SU-DHL-6 (cell line): ENCODE data around the gene PLCB1.

ENCODE experiments used
- EZH2phosphoT487 ChIP-seq: fragments of 200-600 bp; sonication (generic), shearing (Covaris generic); conservative IDR thresholded peaks from 2 replicates; pipeline ENCODE4 v1.6.1; 2018; ENCODE audit warnings: mild to moderate bottlenecking, antibody characterized with exemption, low read length, moderate library complexity, mixed read lengths
- TF ChIP-seq, protein P1 (sequence below): fragments of 200-600 bp; sonication (generic); IDR thresholded peaks from one replicate; pipeline ENCODE4 v1.5.1; 2017; ENCODE audit warnings: antibody characterized with exemption, mild to moderate bottlenecking, low read length, moderate library complexity; ENCODE audit not compliant: insufficient read depth, poor library complexity, severe bottlenecking

DNA sequence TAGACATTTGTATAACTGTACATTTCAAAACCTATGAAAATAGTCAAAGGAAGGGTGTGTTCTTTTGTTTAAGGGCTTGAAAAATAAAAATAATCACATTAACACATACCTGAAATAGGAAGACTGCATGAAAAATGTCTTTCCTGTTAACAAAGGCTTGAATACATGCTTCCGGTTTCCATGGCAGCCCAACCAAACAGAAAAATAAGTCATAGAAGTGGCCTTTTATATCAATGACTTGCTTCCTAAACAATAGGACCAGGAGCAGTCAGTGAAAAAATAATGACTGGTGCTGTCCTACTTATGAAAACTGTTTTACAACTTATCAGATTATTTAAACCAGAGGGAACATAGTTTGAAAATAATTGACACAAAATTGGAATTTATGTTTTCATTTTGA is 524.3 kb downstream of the PLCB1 start:
- TF ChIP-seq, protein P1, sequence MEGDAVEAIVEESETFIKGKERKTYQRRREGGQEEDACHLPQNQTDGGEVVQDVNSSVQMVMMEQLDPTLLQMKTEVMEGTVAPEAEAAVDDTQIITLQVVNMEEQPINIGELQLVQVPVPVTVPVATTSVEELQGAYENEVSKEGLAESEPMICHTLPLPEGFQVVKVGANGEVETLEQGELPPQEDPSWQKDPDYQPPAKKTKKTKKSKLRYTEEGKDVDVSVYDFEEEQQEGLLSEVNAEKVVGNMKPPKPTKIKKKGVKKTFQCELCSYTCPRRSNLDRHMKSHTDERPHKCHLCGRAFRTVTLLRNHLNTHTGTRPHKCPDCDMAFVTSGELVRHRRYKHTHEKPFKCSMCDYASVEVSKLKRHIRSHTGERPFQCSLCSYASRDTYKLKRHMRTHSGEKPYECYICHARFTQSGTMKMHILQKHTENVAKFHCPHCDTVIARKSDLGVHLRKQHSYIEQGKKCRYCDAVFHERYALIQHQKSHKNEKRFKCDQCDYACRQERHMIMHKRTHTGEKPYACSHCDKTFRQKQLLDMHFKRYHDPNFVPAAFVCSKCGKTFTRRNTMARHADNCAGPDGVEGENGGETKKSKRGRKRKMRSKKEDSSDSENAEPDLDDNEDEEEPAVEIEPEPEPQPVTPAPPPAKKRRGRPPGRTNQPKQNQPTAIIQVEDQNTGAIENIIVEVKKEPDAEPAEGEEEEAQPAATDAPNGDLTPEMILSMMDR = no peak
- TF ChIP-seq EZH2phosphoT487 = no peak
